A673 (cell line): ENCODE data around the gene AQP2. TPM values are rescaled to one million over a fixed set of nuclear protein-coding genes. Genes with fewer than 3 reads are reported as not detected.

Source experiments
- BruUV-seq: library from RNA; stranded (reverse); fragments of 400-500 nt; replicated peaks from 2 replicates; lab custom pipeline; 2021; lab: Mats Ljungman, UMichigan
- CTCF ChIA-PET: fragments of 300-600 bp; sonication (Branson Sonifier 250); formaldehyde crosslinking; loops from one replicate; lab custom pipeline; 2022; ENCODE audit warnings: antibody characterized with exemption; lab: Charles Lee
- POLR2A ChIA-PET: fragments of 300-600 bp; sonication (Branson Sonifier 250); formaldehyde crosslinking; loops from one replicate; lab custom pipeline; 2022; ENCODE audit warnings: antibody characterized with exemption; ENCODE audit not compliant: low non-redundant PET; lab: Charles Lee
- DNase-seq: peaks from one replicate; pipeline ENCODE4 v3.0.0-alpha.2; 2015; ENCODE audit warnings: low spot score
- H3K27ac ChIP-seq: fragments of 200-600 bp; sonication (generic); 2 replicates; pipeline ENCODE4 v1.5.1; 2016; ENCODE audit warnings: mixed run types, low read depth, mild to moderate bottlenecking, mixed read lengths, antibody characterized with exemption, low read length; ENCODE audit not compliant: poor library complexity, severe bottlenecking
- H3K27me3 ChIP-seq: fragments of 200-600 bp; sonication (generic); replicated peaks from 2 replicates; pipeline ENCODE4 v1.6.1; 2017; ENCODE audit warnings: mixed run types, low read depth, mild to moderate bottlenecking, mixed read lengths, antibody characterized with exemption, low read length; ENCODE audit not compliant: insufficient read depth, poor library complexity
- H3K36me3 ChIP-seq: fragments of 200-600 bp; sonication (generic); 2 replicates; pipeline ENCODE4 v1.6.1; 2016; ENCODE audit warnings: mixed run types, mild to moderate bottlenecking, mixed read lengths, antibody characterized with exemption, low read length; ENCODE audit not compliant: insufficient read depth, poor library complexity, severe bottlenecking
- H3K4me1 ChIP-seq: fragments of 200-600 bp; sonication (generic); 2 replicates; pipeline ENCODE4 v1.6.1; 2017; ENCODE audit warnings: mixed run types, mild to moderate bottlenecking, mixed read lengths, antibody characterized with exemption, low read length; ENCODE audit not compliant: insufficient read depth, poor library complexity, severe bottlenecking
- H3K4me3 ChIP-seq: fragments of 200-600 bp; sonication (generic); 2 replicates; pipeline ENCODE4 v1.5.1; 2016; ENCODE audit warnings: low read depth, mixed run types, mild to moderate bottlenecking, mixed read lengths, low read length; ENCODE audit not compliant: poor library complexity, severe bottlenecking
- H3K9me3 ChIP-seq: fragments of 200-600 bp; sonication (generic); 2 replicates; pipeline ENCODE4 v1.6.1; 2016; ENCODE audit warnings: mixed run types, low read depth, mild to moderate bottlenecking, mixed read lengths, antibody characterized with exemption, low read length; ENCODE audit not compliant: poor library complexity, severe bottlenecking
- CTCF ChIP-seq: fragments of 300-800, 200-600 bp; sonication (generic); conservative IDR thresholded peaks from 2 replicates; pipeline ENCODE4 v1.5.1; 2017; ENCODE audit warnings: low read depth, mild to moderate bottlenecking, antibody characterized with exemption, low read length, moderate library complexity, mixed read lengths
- EZH2 ChIP-seq: fragments of 200-600 bp; sonication (generic); IDR thresholded peaks from 2 replicates; pipeline ENCODE4 v1.6.1; 2017; ENCODE audit warnings: borderline replicate concordance, low read depth, mild to moderate bottlenecking, mixed read lengths, antibody characterized with exemption, low read length; ENCODE audit not compliant: poor library complexity, severe bottlenecking
- intact Hi-C: fragments of 100-400 bp; cut with micrococcal nuclease; formaldehyde crosslinking; loops from one replicate; pipeline ENCODE4 v1.10.0; 2022; ENCODE audit not compliant: unreplicated experiment
- total RNA-seq: library from RNA; stranded (reverse); gene quantifications from 2 replicates; pipeline ENCODE4 v1.2.3, GENCODE V29; 2021

The AQP2 gene
- total RNA-seq, 1 experiment from 2014 or later = not detected

GRCh38 chr12:49923035-49923644 is 27.4 kb upstream of the AQP2 start:
- Histone ChIP-seq H3K27ac (no peak overlapping the region), H3K4me3 (no peak overlapping the region), H3K27me3 (no peaks in the 10 kb centered on the region), H3K9me3 (no peaks in the 10 kb centered on the region), H3K4me1 (no peaks in the 10 kb centered on the region), H3K36me3 (no peaks in the 10 kb centered on the region)
- ChIA-PET CTCF (no interaction called here), POLR2A (no interaction called here)
- BruUV-seq = no TSS peak
- DNase-seq = no peak
- intact Hi-C loops = no loop called here
- no peak for TF ChIP-seq CTCF
- TF ChIP-seq EZH2 = no peak

- CTCF ChIA-PET = no interaction called here
- DNase-seq = no peak
- no TSS peak for BruUV-seq
Observed at GRCh38 chr12:49923880-49924556, 26.5 kb upstream of the AQP2 start.

GRCh38 chr12:49924628-49925246 is 25.8 kb upstream of the AQP2 start:
- no peak for TF ChIP-seq CTCF
- TF ChIP-seq EZH2 = no peak
- ChIA-PET CTCF (no interaction called here), POLR2A (no interaction called here)
- no peak for DNase-seq
- no peak overlapping the region for H3K27ac ChIP-seq
- intact Hi-C loops = no loop called here
- H3K9me3 ChIP-seq = no peaks in the 10 kb centered on the region
- H3K4me1 ChIP-seq = no peaks in the 10 kb centered on the region
- no TSS peak for BruUV-seq
- H3K4me3 ChIP-seq = no peak overlapping the region
- no peaks in the 10 kb centered on the region for H3K36me3 ChIP-seq
- H3K27me3 ChIP-seq = no peaks in the 10 kb centered on the region

More at GRCh38 chr12:49923880-49924556, 26.5 kb upstream of the AQP2 start:
- H3K27ac ChIP-seq = no peak overlapping the region
- no peaks in the 10 kb centered on the region for H3K9me3 ChIP-seq
- TF ChIP-seq EZH2 (no peak), CTCF (no peak)
- H3K4me1 ChIP-seq = no peaks in the 10 kb centered on the region
- POLR2A ChIA-PET = no interaction called here
- no peaks in the 10 kb centered on the region for H3K27me3 ChIP-seq
- no peaks in the 10 kb centered on the region for H3K36me3 ChIP-seq
- H3K4me3 ChIP-seq = no peak overlapping the region
- intact Hi-C loops = no loop called here
